ENCODE results near the gene FBXO41.

GRCh38 chr2:73256618-73256922, 27.7 kb downstream of the FBXO41 start:
- TF ChIP-seq ZNF274 (IDR thresholded peaks at IDR 0.05; ENCODE audit: low read length): no peak
- no peak for TF ChIP-seq ZNF274 (tag by site-specific recombination; IDR thresholded peaks at IDR 0.05; ENCODE audit: borderline replicate concordance)
- no peak for TF ChIP-seq CTCF (tag by site-specific recombination; IDR thresholded peaks at IDR 0.05)
- no peak for TF ChIP-seq ZNF785 (tag by site-specific recombination; IDR thresholded peaks at IDR 0.05)
- no peak for TF ChIP-seq PATZ1 (tag by site-specific recombination; IDR thresholded peaks at IDR 0.05)
- TF ChIP-seq ZNF610 (tag by site-specific recombination; IDR thresholded peaks at IDR 0.05; ENCODE audit: borderline replicate concordance): no peak
- TF ChIP-seq ZNF707 (tag by site-specific recombination; IDR thresholded peaks at IDR 0.05): no peak
- TF ChIP-seq MEIS1 (CRISPR knock-in tag; IDR thresholded peaks at IDR 0.05; ENCODE audit: borderline replicate concordance): no peak
- no peak for TF ChIP-seq ZNF133 (tag by site-specific recombination; IDR thresholded peaks at IDR 0.05)
- TF ChIP-seq ZNF549 (tag by site-specific recombination; IDR thresholded peaks at IDR 0.05): no peak
- no peak for TF ChIP-seq ZBTB11 (tag by site-specific recombination; conservative IDR thresholded peaks at IDR 0.05; ENCODE audit: low read depth)
- TF ChIP-seq ZNF121 (tag by site-specific recombination; IDR thresholded peaks at IDR 0.05): no peak

Data from HEK293 (cell line).